Measurements from ENCODE around the gene CUBN. TPM values are rescaled to one million over a fixed set of nuclear protein-coding genes. Genes with fewer than 3 reads are reported as not detected.

Gene CUBN
- total RNA-seq, 3 donors from 2014 or later = 0.31 to 1.9 (median 0.38) TPM

DNA sequence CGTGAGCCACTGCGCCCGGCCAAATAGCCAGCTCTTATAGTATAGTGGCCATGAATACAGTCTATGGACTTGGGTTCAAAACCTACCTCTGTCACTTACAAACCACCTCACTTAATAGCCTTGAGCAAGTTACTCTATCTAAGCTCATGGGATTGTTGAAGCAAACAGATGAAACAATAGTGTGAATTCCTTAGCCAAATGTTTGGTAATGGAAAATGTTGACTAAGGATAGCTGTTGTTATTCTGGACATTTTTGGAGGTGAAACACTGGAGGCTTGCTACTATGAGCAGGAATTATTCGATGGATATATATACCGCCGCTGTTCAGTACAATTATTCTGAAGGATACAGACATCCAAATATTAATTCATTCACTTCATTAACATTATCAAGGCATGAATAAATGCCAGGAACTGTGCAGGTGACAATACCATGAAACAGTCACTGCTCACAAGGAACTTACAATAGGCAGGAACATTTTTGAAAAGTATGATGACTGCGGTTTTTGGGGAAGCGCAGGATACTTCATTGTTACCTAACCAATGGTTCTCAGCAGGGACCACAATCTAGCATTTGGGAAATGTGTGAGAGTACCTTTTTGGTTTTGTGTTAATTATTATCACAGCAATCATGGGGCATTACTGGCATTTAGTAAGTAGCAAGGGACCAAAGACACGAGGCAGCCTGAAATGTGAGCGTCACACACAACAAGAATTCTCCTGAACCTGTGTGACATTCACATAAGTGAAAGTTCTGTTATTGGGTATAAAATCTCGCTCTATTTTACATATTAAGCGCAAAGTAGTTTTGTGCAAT lies 55.7 kb downstream of the CUBN start:
- Histone ChIP-seq H3K4me1 (ENCODE audit: low read depth) (no peaks in the 10 kb centered on the region), H3K9me3 (no peaks in the 10 kb centered on the region), H3K36me3 (ENCODE audit: low read depth) (no peaks in the 10 kb centered on the region), H3K4me3 (no peak overlapping the region)
- TF ChIP-seq, protein P1, sequence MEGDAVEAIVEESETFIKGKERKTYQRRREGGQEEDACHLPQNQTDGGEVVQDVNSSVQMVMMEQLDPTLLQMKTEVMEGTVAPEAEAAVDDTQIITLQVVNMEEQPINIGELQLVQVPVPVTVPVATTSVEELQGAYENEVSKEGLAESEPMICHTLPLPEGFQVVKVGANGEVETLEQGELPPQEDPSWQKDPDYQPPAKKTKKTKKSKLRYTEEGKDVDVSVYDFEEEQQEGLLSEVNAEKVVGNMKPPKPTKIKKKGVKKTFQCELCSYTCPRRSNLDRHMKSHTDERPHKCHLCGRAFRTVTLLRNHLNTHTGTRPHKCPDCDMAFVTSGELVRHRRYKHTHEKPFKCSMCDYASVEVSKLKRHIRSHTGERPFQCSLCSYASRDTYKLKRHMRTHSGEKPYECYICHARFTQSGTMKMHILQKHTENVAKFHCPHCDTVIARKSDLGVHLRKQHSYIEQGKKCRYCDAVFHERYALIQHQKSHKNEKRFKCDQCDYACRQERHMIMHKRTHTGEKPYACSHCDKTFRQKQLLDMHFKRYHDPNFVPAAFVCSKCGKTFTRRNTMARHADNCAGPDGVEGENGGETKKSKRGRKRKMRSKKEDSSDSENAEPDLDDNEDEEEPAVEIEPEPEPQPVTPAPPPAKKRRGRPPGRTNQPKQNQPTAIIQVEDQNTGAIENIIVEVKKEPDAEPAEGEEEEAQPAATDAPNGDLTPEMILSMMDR (IDR thresholded peaks at IDR 0.05) = no peak
- ATAC-seq (no peak), DNase-seq (no peak)
- intact Hi-C loops (cut with DNase I, micrococcal nuclease) = no loop called here

DNA sequence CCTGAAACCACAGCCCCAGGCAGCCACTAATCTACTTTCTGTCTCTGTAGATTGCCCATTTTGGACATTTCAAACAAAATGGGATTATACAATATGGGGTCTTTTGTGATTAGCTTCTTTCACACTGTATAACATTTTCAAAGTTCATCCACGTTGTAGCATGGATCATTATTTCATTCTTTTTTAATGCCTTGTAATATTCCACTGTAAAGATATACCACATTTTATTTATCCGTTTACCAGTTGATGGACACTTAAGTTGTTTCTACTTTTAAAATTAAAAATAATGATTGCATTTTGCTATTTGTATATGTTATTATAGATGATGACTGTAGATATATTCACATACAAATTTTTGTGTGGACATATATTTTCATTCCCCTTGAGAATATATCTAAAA lies 60.7 kb downstream of the CUBN start:
- H3K9me3 ChIP-seq = no peaks in the 10 kb centered on the region
- no peaks in the 10 kb centered on the region for H3K36me3 ChIP-seq (ENCODE audit: low read depth)
- TF ChIP-seq, protein P1 (IDR thresholded peaks at IDR 0.05) = no peak
- H3K4me3 ChIP-seq = no peak overlapping the region
- intact Hi-C loops (cut with DNase I, micrococcal nuclease) = no loop called here
- no peak for ATAC-seq
- no peaks in the 10 kb centered on the region for H3K4me1 ChIP-seq (ENCODE audit: low read depth)
- DNase-seq = no peak

DNA sequence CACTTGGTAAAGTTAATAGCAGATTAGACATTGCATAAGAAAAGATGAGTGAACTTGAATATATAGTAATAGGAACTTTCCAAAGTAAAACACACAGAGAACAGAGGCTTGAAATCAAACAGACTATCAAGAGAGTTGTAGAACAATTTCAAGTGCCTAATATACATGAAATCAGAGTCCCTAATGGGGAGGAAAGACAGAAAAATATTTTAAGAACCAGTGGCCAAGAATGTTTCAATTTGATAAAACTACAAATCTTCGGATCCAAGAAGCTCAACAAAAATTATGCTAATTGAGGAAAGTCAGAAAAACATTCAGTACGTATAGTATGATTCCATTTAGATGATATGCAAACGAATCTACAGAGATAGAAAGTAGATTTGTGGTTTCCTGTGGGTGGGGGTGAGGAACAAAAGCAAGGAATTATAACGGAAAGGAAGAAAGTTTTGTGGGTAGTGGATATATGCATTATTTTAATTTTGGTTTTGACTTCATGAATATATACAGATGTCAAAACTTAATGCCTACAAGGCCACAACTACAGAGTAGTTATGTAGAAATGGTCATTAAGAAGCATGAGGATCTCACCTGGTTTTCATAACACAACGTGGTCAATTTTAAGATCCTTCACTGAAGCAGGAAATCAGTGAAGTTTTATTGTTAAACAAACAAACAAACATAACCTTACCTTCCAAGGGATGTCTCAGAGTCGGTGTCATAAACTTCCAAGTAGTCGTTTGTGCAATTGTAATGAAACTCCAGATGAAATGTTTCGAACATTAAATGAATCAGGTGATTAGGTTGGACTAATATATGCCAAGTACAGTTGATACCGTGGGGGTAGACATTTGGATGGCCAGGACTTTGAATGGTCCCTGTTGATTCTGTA lies 62.0 kb downstream of the CUBN start:
- no peaks in the 10 kb centered on the region for H3K4me1 ChIP-seq (ENCODE audit: low read depth)
- H3K36me3 ChIP-seq (ENCODE audit: low read depth) = no peaks in the 10 kb centered on the region
- ATAC-seq (no peak), DNase-seq (no peak)
- intact Hi-C loops (cut with DNase I, micrococcal nuclease) = no loop called here
- no peak overlapping the region for H3K4me3 ChIP-seq
- TF ChIP-seq, protein P1 (IDR thresholded peaks at IDR 0.05) = no peak
- H3K9me3 ChIP-seq = no peaks in the 10 kb centered on the region

DNA sequence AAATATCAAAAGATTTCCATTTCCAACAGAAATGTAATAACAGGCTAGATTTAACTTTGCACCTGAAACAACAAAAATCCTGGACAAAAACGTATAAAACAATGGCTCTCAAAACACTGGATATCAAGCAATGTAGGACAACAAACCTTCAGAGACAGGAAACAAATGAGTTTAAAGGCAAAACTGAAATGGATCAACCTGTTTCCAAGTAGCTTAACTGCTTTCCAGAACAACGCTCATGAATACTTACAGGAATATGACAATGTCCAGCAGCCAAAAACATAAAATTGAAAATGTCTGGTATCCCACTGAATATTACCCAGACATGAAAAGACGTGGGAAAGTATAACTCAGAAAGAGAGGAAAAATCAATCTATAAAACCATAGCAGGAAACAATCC lies 62.8 kb downstream of the CUBN start:
- intact Hi-C loops (cut with DNase I, micrococcal nuclease) = no loop called here
- no peak overlapping the region for H3K4me3 ChIP-seq
- H3K9me3 ChIP-seq = no peaks in the 10 kb centered on the region
- ATAC-seq = no peak
- DNase-seq = no peak
- no peaks in the 10 kb centered on the region for H3K36me3 ChIP-seq (ENCODE audit: low read depth)
- no peaks in the 10 kb centered on the region for H3K4me1 ChIP-seq (ENCODE audit: low read depth)
- TF ChIP-seq, protein P1 (IDR thresholded peaks at IDR 0.05) = no peak

DNA sequence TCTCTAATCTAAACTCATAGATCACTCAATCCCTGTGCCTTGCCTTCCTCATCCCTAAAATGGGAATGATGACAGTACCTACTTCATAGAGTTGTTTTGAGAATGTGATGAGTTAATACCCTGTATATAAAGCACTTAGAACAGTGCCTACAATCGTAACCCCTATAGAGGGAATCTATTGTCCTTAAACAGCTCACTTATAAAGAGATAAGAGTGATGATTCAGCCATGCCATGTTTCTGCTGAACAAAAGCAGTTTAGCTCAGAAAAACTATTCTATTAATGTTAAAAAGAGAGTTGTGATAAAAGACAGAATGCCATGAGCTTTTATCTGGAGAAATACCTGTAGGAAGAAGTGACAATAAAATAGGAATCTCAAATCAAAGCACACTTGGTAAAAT lies 63.6 kb downstream of the CUBN start:
- no peaks in the 10 kb centered on the region for H3K36me3 ChIP-seq (ENCODE audit: low read depth)
- DNase-seq = no peak
- intact Hi-C loops (cut with DNase I, micrococcal nuclease) = no loop called here
- TF ChIP-seq, protein P1 (IDR thresholded peaks at IDR 0.05) = no peak
- H3K4me3 ChIP-seq = no peak overlapping the region
- H3K9me3 ChIP-seq = no peaks in the 10 kb centered on the region
- no peaks in the 10 kb centered on the region for H3K4me1 ChIP-seq (ENCODE audit: low read depth)
- no peak for ATAC-seq

Measured in mucosa of descending colon (tissue), 3 donors.